Rectal smooth muscle tissue (tissue), 1 donor: ENCODE results near the gene PARD3B.
"Not testable (repeated sequence)": the region's sequence is repeated elsewhere in the genome, so short reads cannot be mapped to it uniquely, and the experiment has no call there.

ENCODE experiments used
- H3K27ac ChIP-seq: one replicate; pipeline ENCODE4 v1.7.0; 2013; ENCODE audit warnings: low read depth, low read length, inconsistent platforms
- H3K27me3 ChIP-seq: one replicate; pipeline ENCODE4 v1.7.0; 2013; ENCODE audit warnings: low read length; ENCODE audit not compliant: control insufficient read depth, insufficient read depth
- H3K36me3 ChIP-seq: one replicate; pipeline ENCODE4 v1.7.0; 2013; ENCODE audit warnings: low read length; ENCODE audit not compliant: control insufficient read depth, insufficient read depth
- H3K4me1 ChIP-seq: one replicate; pipeline ENCODE4 v1.7.0; 2013; ENCODE audit warnings: low read length; ENCODE audit not compliant: control insufficient read depth, insufficient read depth
- H3K4me3 ChIP-seq: one replicate; pipeline ENCODE4 v1.7.0; 2013; ENCODE audit warnings: low read length
- H3K9ac ChIP-seq: one replicate; pipeline ENCODE4 v1.7.0; 2013; ENCODE audit warnings: low read length

The PARD3B gene

GRCh38 chr2:204550751-204551511 is 5.7 kb downstream of the PARD3B start:
- peaks cover 24% of the 10 kb centered on the region for H3K4me1 ChIP-seq
- H3K27me3 ChIP-seq, result no peaks in the 10 kb centered on the region
- H3K36me3 ChIP-seq, result no peaks in the 10 kb centered on the region
- H3K4me3 ChIP-seq, result no peak overlapping the region
- H3K9ac ChIP-seq, result no peak overlapping the region
- peak overlapping the region; percentile 60 for H3K27ac ChIP-seq

DNA sequence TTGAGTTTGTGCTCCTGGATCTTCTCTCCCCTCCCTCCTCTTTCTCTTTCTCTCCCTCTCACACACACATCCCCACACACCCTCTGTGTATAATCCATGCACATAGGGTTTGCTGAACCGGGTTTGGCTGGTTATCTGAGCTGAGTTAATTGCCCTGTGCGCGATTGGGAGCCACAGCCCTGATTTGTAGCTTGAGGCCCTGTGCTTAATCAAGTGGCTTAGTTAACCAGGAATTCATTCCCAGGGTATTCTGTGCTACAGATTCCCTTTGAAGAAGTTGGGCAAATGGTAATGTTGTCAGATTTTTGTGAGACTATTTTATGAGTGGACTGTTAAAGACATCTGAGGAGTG is 6.2 kb downstream of the PARD3B start:
- Histone ChIP-seq H3K36me3 (no peaks in the 10 kb centered on the region), H3K4me3 (no peak overlapping the region), H3K27ac (peak overlapping the region; percentile 59), H3K27me3 (no peaks in the 10 kb centered on the region), H3K4me1 (peaks cover 20% of the 10 kb centered on the region), H3K9ac (no peak overlapping the region)

DNA sequence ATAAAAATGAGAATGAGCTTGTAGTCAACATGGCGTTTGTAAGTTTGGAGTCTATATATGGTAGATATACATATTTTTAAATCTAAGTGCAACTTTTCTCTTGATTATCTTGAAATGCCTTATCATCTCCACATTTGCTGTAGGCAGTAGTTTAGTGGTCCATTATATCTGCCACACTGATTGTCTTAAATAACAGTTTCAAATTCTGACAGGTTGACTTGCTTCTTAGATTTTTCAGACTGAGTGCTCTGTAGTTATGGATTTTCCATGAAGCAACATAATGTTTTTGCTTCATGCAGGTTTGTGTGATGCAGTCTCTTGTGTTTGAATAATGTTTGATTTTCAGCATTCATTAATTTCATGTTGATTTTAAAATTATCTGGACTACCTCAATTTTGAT is 12.3 kb downstream of the PARD3B start:
- Histone ChIP-seq H3K9ac (no peak overlapping the region), H3K27ac (no peak overlapping the region), H3K27me3 (no peaks in the 10 kb centered on the region), H3K4me1 (no peaks in the 10 kb centered on the region), H3K4me3 (no peak overlapping the region), H3K36me3 (no peaks in the 10 kb centered on the region)

GRCh38 chr2:204559358-204559757 is 14.1 kb downstream of the PARD3B start:
- not testable (repeated sequence) for H3K4me3 ChIP-seq, H3K4me1 ChIP-seq, H3K27ac ChIP-seq, H3K27me3 ChIP-seq, H3K36me3 ChIP-seq, H3K9ac ChIP-seq

DNA sequence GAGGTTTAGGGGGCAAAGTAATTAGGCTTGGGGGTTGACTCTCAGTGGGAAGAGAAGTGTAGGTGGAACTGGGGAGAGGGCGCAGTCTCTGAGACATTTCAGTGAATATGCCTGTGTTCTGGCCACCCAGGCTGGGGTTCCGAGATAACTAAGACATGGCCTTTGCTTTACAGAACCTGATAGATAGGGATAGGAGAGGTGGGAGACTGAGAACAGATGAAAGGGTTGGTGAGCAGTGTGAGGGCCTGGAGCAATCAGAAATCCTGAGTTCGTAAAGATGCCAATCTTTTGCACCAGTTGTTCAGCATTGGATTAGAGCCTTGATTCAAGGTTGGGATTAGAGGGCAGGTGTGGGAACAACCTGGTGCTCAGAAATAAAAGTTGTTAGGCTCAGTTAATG is 15.6 kb downstream of the PARD3B start:
- Histone ChIP-seq H3K27ac (no peak overlapping the region), H3K4me3 (no peak overlapping the region), H3K4me1 (no peaks in the 10 kb centered on the region), H3K27me3 (no peaks in the 10 kb centered on the region), H3K36me3 (no peaks in the 10 kb centered on the region), H3K9ac (no peak overlapping the region)

- no peaks in the 10 kb centered on the region for H3K4me1 ChIP-seq
- no peak overlapping the region for H3K27ac ChIP-seq
- no peaks in the 10 kb centered on the region for H3K27me3 ChIP-seq
- H3K36me3 ChIP-seq, result no peaks in the 10 kb centered on the region
- H3K4me3 ChIP-seq, result no peak overlapping the region
- no peak overlapping the region for H3K9ac ChIP-seq
Measured at GRCh38 chr2:204561771-204562170, 16.5 kb downstream of the PARD3B start.

DNA sequence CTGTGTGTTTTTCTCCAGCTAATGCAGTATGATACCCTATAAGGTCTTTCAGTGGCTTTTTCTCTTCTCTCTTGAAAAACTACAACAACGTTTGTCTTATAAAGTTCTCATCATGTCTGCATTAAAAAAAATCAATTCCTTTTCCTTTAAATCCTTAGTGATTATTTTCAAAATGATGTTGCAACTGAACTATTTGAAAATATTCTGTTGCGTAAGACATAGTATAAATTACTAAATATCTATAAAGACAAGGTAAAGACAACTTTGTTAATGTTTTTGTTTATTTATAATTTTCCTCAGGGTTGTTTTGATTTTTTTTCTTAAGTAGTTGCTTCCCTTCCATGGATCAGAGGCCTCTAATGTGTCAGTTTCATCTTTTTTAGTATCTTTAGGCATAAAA is 21.2 kb downstream of the PARD3B start:
- Histone ChIP-seq H3K27ac (no peak overlapping the region), H3K4me3 (no peak overlapping the region), H3K4me1 (peaks cover 5% of the 10 kb centered on the region), H3K27me3 (no peaks in the 10 kb centered on the region), H3K36me3 (no peaks in the 10 kb centered on the region), H3K9ac (no peak overlapping the region)

DNA sequence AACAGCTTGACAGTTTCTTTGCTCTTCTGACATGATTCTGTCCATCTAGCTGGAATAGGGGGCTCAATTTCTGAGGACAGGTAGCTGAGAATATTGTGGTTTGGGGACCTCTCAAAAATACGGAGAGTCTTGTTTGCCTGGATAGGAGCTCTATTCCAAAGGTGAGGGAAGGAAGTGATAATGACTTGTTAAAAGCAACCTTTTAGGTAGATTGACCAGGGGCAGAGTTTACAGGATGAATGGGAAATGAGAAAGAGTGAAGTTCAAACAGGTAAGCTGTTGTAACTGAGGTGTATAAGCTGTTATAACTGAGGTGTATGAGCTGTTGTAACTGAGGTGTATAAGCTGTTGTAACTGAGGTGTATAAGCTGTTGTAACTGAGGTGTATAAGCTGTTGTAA is 25.1 kb downstream of the PARD3B start:
- Histone ChIP-seq H3K4me1 (peaks cover 5% of the 10 kb centered on the region), H3K27ac (no peak overlapping the region), H3K4me3 (no peak overlapping the region), H3K9ac (no peak overlapping the region), H3K27me3 (no peaks in the 10 kb centered on the region), H3K36me3 (no peaks in the 10 kb centered on the region)

DNA sequence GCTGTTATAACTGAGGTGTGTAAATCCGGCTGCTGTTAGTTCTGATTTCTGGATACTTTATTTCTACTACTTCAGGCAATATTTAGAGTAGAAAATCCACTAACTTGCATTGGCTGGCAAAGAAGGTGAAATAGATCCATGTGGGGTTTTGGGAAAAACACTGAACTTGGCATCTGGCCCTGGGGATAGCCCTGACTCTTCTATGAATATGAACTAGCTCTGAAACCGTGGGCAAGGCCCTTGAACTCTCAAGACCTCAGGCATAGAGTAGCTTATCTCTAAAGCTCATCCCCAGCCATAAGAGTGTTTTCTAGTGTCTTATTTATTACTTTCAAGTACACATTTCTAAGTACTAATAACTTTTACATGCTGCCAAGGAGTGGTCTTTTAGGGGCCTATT is 25.8 kb downstream of the PARD3B start:
- Histone ChIP-seq H3K27me3 (no peaks in the 10 kb centered on the region), H3K9ac (no peak overlapping the region), H3K4me3 (no peak overlapping the region), H3K36me3 (no peaks in the 10 kb centered on the region), H3K4me1 (peaks cover 5% of the 10 kb centered on the region), H3K27ac (no peak overlapping the region)

DNA sequence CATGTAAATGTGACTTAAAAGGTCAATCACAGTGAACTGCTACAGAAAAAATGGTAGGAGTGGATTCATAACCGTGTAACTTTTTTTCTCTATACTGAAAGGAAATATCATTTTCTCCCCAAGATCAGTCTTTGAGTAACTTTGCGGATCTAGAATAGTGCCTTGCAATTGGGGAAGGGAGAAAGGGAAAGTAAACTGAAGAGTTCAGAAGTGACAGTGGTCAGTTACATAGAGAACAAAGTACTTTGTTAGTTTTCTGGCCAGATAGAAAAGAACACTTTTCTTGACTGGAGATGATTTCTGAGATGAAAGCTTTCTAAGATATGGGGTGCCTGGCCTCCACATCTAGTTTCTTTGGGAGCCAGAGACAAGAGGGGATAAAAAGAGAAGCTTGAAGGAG is 26.6 kb downstream of the PARD3B start:
- Histone ChIP-seq H3K4me3 (no peak overlapping the region), H3K36me3 (no peaks in the 10 kb centered on the region), H3K27ac (no peak overlapping the region), H3K4me1 (peaks cover 5% of the 10 kb centered on the region), H3K27me3 (no peaks in the 10 kb centered on the region), H3K9ac (no peak overlapping the region)

- Histone ChIP-seq H3K36me3 (no peaks in the 10 kb centered on the region), H3K4me3 (no peak overlapping the region), H3K27me3 (no peaks in the 10 kb centered on the region), H3K9ac (no peak overlapping the region), H3K27ac (no peak overlapping the region), H3K4me1 (peaks cover 5% of the 10 kb centered on the region)
Measured at GRCh38 chr2:204573221-204573620, 27.9 kb downstream of the PARD3B start.

DNA sequence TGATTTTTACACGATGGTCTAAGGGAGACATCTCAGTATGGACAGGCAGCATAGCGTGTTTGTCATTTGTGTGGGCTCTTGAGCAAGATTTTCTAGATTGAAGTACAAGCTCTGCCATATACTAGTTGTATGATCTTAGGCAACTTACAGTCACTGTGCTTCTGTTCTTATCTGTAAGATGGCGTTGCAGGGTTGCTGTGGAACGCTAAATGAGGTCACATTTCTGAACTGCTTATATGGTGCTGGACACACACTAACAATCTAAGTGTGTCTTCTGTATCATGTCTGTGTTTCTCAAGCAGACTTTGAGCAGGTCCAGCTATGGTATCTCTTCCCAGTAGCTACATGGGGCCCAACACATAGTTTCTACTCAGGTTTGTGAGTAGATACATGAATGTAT is 29.2 kb downstream of the PARD3B start:
- H3K9ac ChIP-seq, result no peak overlapping the region
- H3K36me3 ChIP-seq, result no peaks in the 10 kb centered on the region
- H3K27ac ChIP-seq, result no peak overlapping the region
- H3K4me1 ChIP-seq, result peaks cover 5% of the 10 kb centered on the region
- no peak overlapping the region for H3K4me3 ChIP-seq
- H3K27me3 ChIP-seq, result no peaks in the 10 kb centered on the region

DNA sequence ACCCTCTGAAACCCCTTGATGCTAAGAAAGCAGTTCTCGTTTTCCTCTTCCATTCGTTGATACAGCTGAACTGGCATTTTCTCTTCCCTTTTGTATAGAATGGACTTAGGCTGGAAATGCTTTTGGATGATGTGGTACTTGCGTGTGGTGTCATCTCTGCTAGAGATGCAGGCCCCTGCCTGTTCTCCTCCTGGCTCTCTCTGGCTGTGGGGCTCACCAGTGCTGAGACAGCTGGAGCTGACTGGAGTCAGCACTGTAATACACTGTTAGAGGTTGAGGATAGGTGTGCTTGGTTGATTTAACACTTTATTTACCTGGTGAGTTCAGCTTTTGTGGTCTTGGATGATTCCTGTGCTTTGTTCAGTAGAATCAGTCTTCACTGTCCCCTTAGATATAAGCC is 30.2 kb downstream of the PARD3B start:
- no peaks in the 10 kb centered on the region for H3K36me3 ChIP-seq
- no peak overlapping the region for H3K9ac ChIP-seq
- H3K4me3 ChIP-seq, result no peak overlapping the region
- no peaks in the 10 kb centered on the region for H3K27me3 ChIP-seq
- H3K27ac ChIP-seq, result no peak overlapping the region
- H3K4me1 ChIP-seq, result no peaks in the 10 kb centered on the region
